GM23338 (cell line): ENCODE measurements around the gene SCFD2.

Source experiments
- CREB1 ChIP-seq: fragments of 250-450 bp; sonication (Bioruptor Pico); IDR thresholded peaks from 2 replicates; pipeline ENCODE4 v1.5.0; 2020; ENCODE audit warnings: low read depth, mild to moderate bottlenecking, moderate library complexity
- EZH2phosphoT487 ChIP-seq: fragments of 200-600 bp; sonication (generic); IDR thresholded peaks from one replicate; pipeline ENCODE4 v1.8.1; 2018; ENCODE audit warnings: antibody characterized with exemption; ENCODE audit not compliant: unreplicated experiment
- POLR2AphosphoS5 ChIP-seq: IDR thresholded peaks from 2 replicates; pipeline ENCODE4 v1.6.1; 2016; ENCODE audit warnings: antibody characterized with exemption, low read depth
- STAT1 ChIP-seq: IDR thresholded peaks from one replicate; pipeline ENCODE4 v1.6.1; 2016; ENCODE audit warnings: antibody characterized with exemption; ENCODE audit not compliant: unreplicated experiment
- TF ChIP-seq, protein P1 (sequence below), 2 experiments: fragments of 200-600 bp in 1 of 2; sonication (generic) in 1 of 2; conservative IDR thresholded peaks; 2 replicates each; pipeline versions ENCODE4 v1.5.1 to v1.6.1; 2016 to 2017; ENCODE audit warnings: antibody characterized with exemption in 2 of 2, low read depth in 2 of 2, mild to moderate bottlenecking in 2 of 2, moderate library complexity in 1 of 2
- TF ChIP-seq, protein P2 (sequence below): fragments of 250-450 bp; sonication (Bioruptor Pico); IDR thresholded peaks from 2 replicates; pipeline ENCODE4 v1.5.0; 2020; ENCODE audit warnings: mild to moderate bottlenecking, moderate library complexity

DNA sequence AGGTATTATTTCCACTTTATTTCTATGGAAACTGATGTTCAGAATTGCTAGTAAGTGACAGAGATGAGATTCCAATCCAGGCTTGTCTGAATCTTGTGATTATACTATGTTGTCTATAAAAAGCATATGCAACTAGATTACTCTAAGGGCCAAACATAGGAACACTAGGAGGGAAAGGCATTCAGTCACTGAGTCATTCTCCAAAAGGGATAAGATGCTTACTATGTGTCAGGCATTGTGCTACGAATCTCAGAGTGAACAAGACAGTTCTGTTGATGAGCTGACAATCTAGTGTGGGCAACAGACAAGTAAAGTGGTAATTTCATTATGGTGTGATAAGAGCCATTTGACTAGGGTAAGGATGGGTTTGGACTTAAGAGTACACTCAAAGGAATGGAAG, 426.5 kb downstream of the SCFD2 start:
- TF ChIP-seq, protein P1, sequence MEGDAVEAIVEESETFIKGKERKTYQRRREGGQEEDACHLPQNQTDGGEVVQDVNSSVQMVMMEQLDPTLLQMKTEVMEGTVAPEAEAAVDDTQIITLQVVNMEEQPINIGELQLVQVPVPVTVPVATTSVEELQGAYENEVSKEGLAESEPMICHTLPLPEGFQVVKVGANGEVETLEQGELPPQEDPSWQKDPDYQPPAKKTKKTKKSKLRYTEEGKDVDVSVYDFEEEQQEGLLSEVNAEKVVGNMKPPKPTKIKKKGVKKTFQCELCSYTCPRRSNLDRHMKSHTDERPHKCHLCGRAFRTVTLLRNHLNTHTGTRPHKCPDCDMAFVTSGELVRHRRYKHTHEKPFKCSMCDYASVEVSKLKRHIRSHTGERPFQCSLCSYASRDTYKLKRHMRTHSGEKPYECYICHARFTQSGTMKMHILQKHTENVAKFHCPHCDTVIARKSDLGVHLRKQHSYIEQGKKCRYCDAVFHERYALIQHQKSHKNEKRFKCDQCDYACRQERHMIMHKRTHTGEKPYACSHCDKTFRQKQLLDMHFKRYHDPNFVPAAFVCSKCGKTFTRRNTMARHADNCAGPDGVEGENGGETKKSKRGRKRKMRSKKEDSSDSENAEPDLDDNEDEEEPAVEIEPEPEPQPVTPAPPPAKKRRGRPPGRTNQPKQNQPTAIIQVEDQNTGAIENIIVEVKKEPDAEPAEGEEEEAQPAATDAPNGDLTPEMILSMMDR (conservative IDR thresholded peaks at IDR 0.05; ENCODE audit: low read depth in 2 of 2) = no peak
- TF ChIP-seq, protein P2, sequence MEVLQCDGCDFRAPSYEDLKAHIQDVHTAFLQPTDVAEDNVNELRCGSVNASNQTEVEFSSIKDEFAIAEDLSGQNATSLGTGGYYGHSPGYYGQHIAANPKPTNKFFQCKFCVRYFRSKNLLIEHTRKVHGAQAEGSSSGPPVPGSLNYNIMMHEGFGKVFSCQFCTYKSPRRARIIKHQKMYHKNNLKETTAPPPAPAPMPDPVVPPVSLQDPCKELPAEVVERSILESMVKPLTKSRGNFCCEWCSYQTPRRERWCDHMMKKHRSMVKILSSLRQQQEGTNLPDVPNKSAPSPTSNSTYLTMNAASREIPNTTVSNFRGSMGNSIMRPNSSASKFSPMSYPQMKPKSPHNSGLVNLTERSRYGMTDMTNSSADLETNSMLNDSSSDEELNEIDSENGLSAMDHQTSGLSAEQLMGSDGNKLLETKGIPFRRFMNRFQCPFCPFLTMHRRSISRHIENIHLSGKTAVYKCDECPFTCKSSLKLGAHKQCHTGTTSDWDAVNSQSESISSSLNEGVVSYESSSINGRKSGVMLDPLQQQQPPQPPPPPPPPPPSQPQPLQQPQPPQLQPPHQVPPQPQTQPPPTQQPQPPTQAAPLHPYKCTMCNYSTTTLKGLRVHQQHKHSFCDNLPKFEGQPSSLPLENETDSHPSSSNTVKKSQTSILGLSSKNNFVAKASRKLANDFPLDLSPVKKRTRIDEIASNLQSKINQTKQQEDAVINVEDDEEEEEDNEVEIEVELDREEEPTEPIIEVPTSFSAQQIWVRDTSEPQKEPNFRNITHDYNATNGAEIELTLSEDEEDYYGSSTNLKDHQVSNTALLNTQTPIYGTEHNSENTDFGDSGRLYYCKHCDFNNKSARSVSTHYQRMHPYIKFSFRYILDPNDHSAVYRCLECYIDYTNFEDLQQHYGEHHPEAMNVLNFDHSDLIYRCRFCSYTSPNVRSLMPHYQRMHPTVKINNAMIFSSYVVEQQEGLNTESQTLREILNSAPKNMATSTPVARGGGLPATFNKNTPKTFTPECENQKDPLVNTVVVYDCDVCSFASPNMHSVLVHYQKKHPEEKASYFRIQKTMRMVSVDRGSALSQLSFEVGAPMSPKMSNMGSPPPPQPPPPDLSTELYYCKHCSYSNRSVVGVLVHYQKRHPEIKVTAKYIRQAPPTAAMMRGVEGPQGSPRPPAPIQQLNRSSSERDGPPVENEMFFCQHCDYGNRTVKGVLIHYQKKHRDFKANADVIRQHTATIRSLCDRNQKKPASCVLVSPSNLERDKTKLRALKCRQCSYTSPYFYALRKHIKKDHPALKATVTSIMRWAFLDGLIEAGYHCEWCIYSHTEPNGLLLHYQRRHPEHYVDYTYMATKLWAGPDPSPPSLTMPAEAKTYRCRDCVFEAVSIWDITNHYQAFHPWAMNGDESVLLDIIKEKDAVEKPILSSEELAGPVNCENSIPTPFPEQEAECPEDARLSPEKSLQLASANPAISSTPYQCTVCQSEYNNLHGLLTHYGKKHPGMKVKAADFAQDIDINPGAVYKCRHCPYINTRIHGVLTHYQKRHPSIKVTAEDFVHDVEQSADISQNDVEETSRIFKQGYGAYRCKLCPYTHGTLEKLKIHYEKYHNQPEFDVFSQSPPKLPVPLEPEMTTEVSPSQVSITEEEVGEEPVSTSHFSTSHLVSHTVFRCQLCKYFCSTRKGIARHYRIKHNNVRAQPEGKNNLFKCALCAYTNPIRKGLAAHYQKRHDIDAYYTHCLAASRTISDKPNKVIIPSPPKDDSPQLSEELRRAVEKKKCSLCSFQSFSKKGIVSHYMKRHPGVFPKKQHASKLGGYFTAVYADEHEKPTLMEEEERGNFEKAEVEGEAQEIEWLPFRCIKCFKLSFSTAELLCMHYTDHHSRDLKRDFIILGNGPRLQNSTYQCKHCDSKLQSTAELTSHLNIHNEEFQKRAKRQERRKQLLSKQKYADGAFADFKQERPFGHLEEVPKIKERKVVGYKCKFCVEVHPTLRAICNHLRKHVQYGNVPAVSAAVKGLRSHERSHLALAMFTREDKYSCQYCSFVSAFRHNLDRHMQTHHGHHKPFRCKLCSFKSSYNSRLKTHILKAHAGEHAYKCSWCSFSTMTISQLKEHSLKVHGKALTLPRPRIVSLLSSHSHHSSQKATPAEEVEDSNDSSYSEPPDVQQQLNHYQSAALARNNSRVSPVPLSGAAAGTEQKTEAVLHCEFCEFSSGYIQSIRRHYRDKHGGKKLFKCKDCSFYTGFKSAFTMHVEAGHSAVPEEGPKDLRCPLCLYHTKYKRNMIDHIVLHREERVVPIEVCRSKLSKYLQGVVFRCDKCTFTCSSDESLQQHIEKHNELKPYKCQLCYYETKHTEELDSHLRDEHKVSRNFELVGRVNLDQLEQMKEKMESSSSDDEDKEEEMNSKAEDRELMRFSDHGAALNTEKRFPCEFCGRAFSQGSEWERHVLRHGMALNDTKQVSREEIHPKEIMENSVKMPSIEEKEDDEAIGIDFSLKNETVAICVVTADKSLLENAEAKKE = no peak
- TF ChIP-seq STAT1 (no peak), POLR2AphosphoS5 (no peak), CREB1 (CRISPR knock-in tag) (no peak), EZH2phosphoT487 (no peak)
